Endothelial cell of umbilical vein (primary cell): ENCODE data around the gene GHRHR. TPM values are rescaled to one million over a fixed set of nuclear protein-coding genes. Genes with fewer than 3 reads are reported as not detected.

Experiments used
- BruUV-seq: library from RNA; stranded (reverse); fragments of 400-500 nt; replicated peaks from 2 replicates; lab custom pipeline; 2021; lab: Mats Ljungman, UMichigan
- CTCF ChIA-PET: fragments of 300-600, 350-600 bp; sonication (Branson Sonifier 250); formaldehyde crosslinking; loops from one replicate; lab custom pipeline; 2021; ENCODE audit warnings: antibody characterized with exemption, inconsistent platforms; lab: Charles Lee
- POLR2A ChIA-PET: fragments of 300-600, 350-600 bp; sonication (Branson Sonifier 250); formaldehyde crosslinking; loops from one replicate; lab custom pipeline; 2021; ENCODE audit warnings: antibody characterized with exemption, inconsistent platforms; lab: Charles Lee
- DNase-seq: peaks from one replicate; pipeline ENCODE4 v3.0.0-alpha.2; 2011; ENCODE audit warnings: low read depth, low spot score
- FAIRE-seq: peaks from 2 replicates; lab custom pipeline; 2011; peaks lifted over from hg19 to GRCh38; lab: Jason Lieb, UNC
- H2AFZ ChIP-seq: 2 replicates; pipeline ENCODE4 v1.6.0; 2012; ENCODE audit warnings: low read depth, low read length, control low read depth, inconsistent platforms
- H3K27ac ChIP-seq: 2 replicates; pipeline ENCODE4 v1.5.1; 2011; ENCODE audit warnings: low read depth, mild to moderate bottlenecking, control low read depth, low read length, moderate library complexity; ENCODE audit not compliant: insufficient read depth
- H3K27me3 ChIP-seq, 2 experiments: 2 replicates each; pipeline versions ENCODE4 v1.6.0 to v1.6.1; 2011; ENCODE audit warnings: low read length in 2 of 2, mixed read lengths in 1 of 2; ENCODE audit not compliant: control insufficient read depth in 2 of 2, insufficient read depth in 2 of 2
- H3K36me3 ChIP-seq, 2 experiments: 2 replicates in 1 of 2; 3 replicates in 1 of 2; pipeline ENCODE4 v1.5.1; 2011; ENCODE audit warnings: low read length in 2 of 2, mild to moderate bottlenecking in 1 of 2, moderate library complexity in 1 of 2; ENCODE audit not compliant: control insufficient read depth in 2 of 2, insufficient read depth in 2 of 2; ENCODE audit errors: extremely low read depth in 1 of 2
- H3K4me1 ChIP-seq: 3 replicates; pipeline ENCODE4 v1.5.1; 2011; ENCODE audit warnings: mild to moderate bottlenecking, low read length; ENCODE audit not compliant: control insufficient read depth, insufficient read depth; ENCODE audit errors: extremely low read depth
- H3K4me2 ChIP-seq: 2 replicates; pipeline ENCODE4 v1.6.1; 2011; ENCODE audit warnings: low read length, control low read depth, mixed read lengths; ENCODE audit not compliant: insufficient read depth
- H3K4me3 ChIP-seq, 3 experiments: fragments of 200-600 bp in 1 of 3; sonication (generic), shearing (Covaris generic) in 1 of 3; replicated peaks in 1 of 3; 2 replicates each; pipeline ENCODE4 v1.5.1; 2011 to 2016; ENCODE audit warnings: control low read depth in 3 of 3, low read length in 3 of 3, mild to moderate bottlenecking in 2 of 3, inconsistent platforms in 1 of 3, low read depth in 1 of 3, moderate library complexity in 1 of 3; ENCODE audit not compliant: insufficient read depth in 1 of 3
- H3K79me2 ChIP-seq: 2 replicates; pipeline ENCODE4 v1.6.0; 2012; ENCODE audit warnings: low read length, inconsistent platforms; ENCODE audit not compliant: control insufficient read depth, insufficient read depth
- H3K9ac ChIP-seq: replicated peaks from 2 replicates; pipeline ENCODE3; 2011; ENCODE audit warnings: low read length, control low read depth; ENCODE audit not compliant: insufficient read depth; ENCODE audit errors: extremely low read depth
- H3K9me1 ChIP-seq: replicated peaks from 3 replicates; pipeline ENCODE4 v1.6.0; 2011; ENCODE audit warnings: mild to moderate bottlenecking, low read length; ENCODE audit not compliant: control insufficient read depth, insufficient read depth; ENCODE audit errors: extremely low read depth
- H3K9me3 ChIP-seq: replicated peaks from 2 replicates; pipeline ENCODE4 v1.5.1; 2012; ENCODE audit warnings: low read length, inconsistent platforms; ENCODE audit not compliant: control insufficient read depth, insufficient read depth
- H4K20me1 ChIP-seq: replicated peaks from 2 replicates; pipeline ENCODE3; 2011; ENCODE audit warnings: mild to moderate bottlenecking, low read length; ENCODE audit not compliant: control insufficient read depth, insufficient read depth; ENCODE audit errors: extremely low read depth
- EZH2 ChIP-seq: IDR thresholded peaks from 2 replicates; pipeline ENCODE4 v1.6.1; 2012; ENCODE audit warnings: borderline replicate concordance, low read depth, mild to moderate bottlenecking, moderate library complexity, low read length, inconsistent platforms; ENCODE audit not compliant: severe bottlenecking
- FOS ChIP-seq: IDR thresholded peaks from 2 replicates; pipeline ENCODE4 v1.6.1; 2011; ENCODE audit warnings: mild to moderate bottlenecking, low read length, moderate library complexity, borderline replicate concordance; ENCODE audit not compliant: insufficient read depth
- GATA2 ChIP-seq: IDR thresholded peaks from 2 replicates; pipeline ENCODE4 v1.7.0; 2011; ENCODE audit warnings: low read depth, mild to moderate bottlenecking, moderate library complexity, mixed read lengths, low read length; ENCODE audit not compliant: insufficient read length, insufficient read depth
- JUN ChIP-seq: IDR thresholded peaks from 2 replicates; pipeline ENCODE4 v1.6.1; 2011; ENCODE audit warnings: borderline replicate concordance, low read depth; ENCODE audit not compliant: insufficient read length, insufficient read depth
- MYC ChIP-seq: IDR thresholded peaks from one replicate; pipeline ENCODE4 v1.6.1; 2011; ENCODE audit warnings: mild to moderate bottlenecking, low read depth, low read length
- POLR2A ChIP-seq: IDR thresholded peaks from 2 replicates; pipeline ENCODE4 v1.6.1; 2012; ENCODE audit warnings: low read depth, mild to moderate bottlenecking, control low read depth, low read length
- POLR2AphosphoS5 ChIP-seq: IDR thresholded peaks from 2 replicates; pipeline ENCODE4 v1.6.1; 2012; ENCODE audit warnings: low read depth, mild to moderate bottlenecking, control low read depth, low read length, moderate library complexity; ENCODE audit not compliant: insufficient read depth
- dilution Hi-C: fragments of 300-500 bp; cut with MboI; formaldehyde crosslinking; loops from one replicate; pipeline ENCODE4 v1.15.0; 2019; ENCODE audit warnings: low sequenced_read_pairs; ENCODE audit not compliant: extremely low pct_ligation_motif_present
- intact Hi-C: fragments of 100-400 bp; cut with micrococcal nuclease; formaldehyde crosslinking; loops from one replicate; pipeline ENCODE4 v1.10.0; 2022
- polyA plus RNA-seq, 4 experiments: library from polyadenylated mRNA; depleted of rRNA in 3 of 4; stranded (reverse) in 3 of 4; unstranded in 1 of 4; fragments of >200 nt; gene quantifications; 2 replicates each; pipeline versions ENCODE4 v1.2.1 to v1.2.3, GENCODE V29; 2011 to 2012; ENCODE audit warnings: missing spikeins in 1 of 4
- total RNA-seq: library from RNA; stranded (reverse); gene quantifications from 2 replicates; pipeline ENCODE4 v1.2.3, GENCODE V29; 2021
- TF ChIP-seq, protein P1 (sequence below), 2 donors: IDR thresholded peaks; 1 replicate in 1 of 2; 2 replicates in 1 of 2; pipeline ENCODE4 v1.5.1; 2011; ENCODE audit warnings: low read length in 2 of 2, mild to moderate bottlenecking in 2 of 2, moderate library complexity in 2 of 2, control low read depth in 1 of 2, inconsistent platforms in 1 of 2, low read depth in 1 of 2; ENCODE audit not compliant: insufficient read depth in 1 of 2; ENCODE audit errors: extremely low read depth in 1 of 2
- TF ChIP-seq, protein P2 (sequence below): IDR thresholded peaks from 2 replicates; pipeline ENCODE4 v1.6.1; 2011; ENCODE audit not compliant: insufficient read depth, insufficient read length

The GHRHR gene
- total and polyA plus RNA-seq, 2 donors (not counting 3 experiments of a cell fraction or from before 2014, with no cell fraction given): not detected

DNA sequence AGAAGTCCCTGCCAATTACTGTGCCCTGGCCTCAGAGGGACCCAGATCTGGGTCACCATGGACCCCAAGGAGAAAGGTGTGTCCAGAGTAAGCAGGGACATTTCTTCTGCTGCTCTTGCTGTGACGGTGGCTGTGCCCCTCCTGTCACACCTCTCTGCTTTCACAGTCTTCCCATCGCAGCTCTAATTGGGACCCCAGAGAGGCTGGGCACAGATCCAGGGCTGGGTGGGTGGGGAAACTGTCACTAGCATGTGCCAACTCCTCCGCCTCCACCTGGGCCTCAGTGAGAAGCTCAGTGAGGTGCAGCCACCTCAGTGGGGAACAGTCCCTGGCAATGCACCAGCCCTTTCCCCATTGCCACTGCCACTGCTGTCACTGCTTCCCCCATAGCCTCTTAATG lies 51.1 kb downstream of the GHRHR start:
- no TSS peak for BruUV-seq
- H3K4me2 ChIP-seq: no peak overlapping the region
- no peaks in the 10 kb centered on the region for H3K79me2 ChIP-seq
- no peak overlapping the region for H3K27ac ChIP-seq
- no peaks in the 10 kb centered on the region for H3K9me3 ChIP-seq
- H3K4me3 ChIP-seq: no peak overlapping the region
- H4K20me1 ChIP-seq: no peaks in the 10 kb centered on the region
- H3K27me3 ChIP-seq: no peaks in the 10 kb centered on the region
- no peaks in the 10 kb centered on the region for H3K4me1 ChIP-seq
- no peaks in the 10 kb centered on the region for H3K9me1 ChIP-seq
- DNase-seq (no peak), FAIRE-seq (no peak)
- TF ChIP-seq JUN (no peak), POLR2A (no peak), FOS (no peak), MYC (no peak), POLR2AphosphoS5 (no peak), GATA2 (no peak), EZH2 (no peak)
- TF ChIP-seq, protein P1, sequence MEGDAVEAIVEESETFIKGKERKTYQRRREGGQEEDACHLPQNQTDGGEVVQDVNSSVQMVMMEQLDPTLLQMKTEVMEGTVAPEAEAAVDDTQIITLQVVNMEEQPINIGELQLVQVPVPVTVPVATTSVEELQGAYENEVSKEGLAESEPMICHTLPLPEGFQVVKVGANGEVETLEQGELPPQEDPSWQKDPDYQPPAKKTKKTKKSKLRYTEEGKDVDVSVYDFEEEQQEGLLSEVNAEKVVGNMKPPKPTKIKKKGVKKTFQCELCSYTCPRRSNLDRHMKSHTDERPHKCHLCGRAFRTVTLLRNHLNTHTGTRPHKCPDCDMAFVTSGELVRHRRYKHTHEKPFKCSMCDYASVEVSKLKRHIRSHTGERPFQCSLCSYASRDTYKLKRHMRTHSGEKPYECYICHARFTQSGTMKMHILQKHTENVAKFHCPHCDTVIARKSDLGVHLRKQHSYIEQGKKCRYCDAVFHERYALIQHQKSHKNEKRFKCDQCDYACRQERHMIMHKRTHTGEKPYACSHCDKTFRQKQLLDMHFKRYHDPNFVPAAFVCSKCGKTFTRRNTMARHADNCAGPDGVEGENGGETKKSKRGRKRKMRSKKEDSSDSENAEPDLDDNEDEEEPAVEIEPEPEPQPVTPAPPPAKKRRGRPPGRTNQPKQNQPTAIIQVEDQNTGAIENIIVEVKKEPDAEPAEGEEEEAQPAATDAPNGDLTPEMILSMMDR (IDR thresholded peaks at IDR 0.05; ENCODE audit: extremely low read depth in 1 of 2, insufficient read depth in 1 of 2, low read depth in 1 of 2, low read length in 2 of 2): no peak
- TF ChIP-seq, protein P2, sequence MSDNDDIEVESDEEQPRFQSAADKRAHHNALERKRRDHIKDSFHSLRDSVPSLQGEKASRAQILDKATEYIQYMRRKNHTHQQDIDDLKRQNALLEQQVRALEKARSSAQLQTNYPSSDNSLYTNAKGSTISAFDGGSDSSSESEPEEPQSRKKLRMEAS: no peak
- ChIA-PET CTCF (no interaction called here), POLR2A (no interaction called here)
- intact Hi-C loops (no loop called here), dilution Hi-C loops (no loop called here)
- no peaks in the 10 kb centered on the region for H3K36me3 ChIP-seq
- no peak overlapping the region for H3K9ac ChIP-seq
- no peak overlapping the region for H2AFZ ChIP-seq
